Measurements from ENCODE around the gene PCED1A.
"Not testable (repeated sequence)": the region's sequence is repeated elsewhere in the genome, so short reads cannot be mapped to it uniquely, and the experiment has no call there.

PCED1A gene

DNA sequence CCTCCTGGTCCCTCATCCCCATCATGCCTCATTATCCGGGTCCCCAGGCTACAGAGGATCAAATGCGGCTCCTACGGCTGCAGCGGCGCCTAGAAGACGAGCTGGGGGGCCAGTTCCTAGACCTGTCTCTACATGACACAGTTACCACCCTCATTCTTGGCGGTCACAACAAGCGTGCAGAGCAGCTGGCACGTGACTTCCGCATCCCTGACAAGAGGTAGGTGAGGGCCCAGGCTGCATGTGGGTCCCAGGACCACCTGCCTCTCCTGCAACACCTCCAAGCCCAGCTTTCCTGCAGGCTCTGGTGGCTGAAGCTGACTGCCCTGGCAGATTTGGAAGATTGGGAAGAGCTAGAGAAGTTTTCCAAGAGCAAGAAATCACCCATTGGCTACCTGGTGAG is 24.6 kb upstream of the PCED1A start:
- DNase-seq = no peak

DNA sequence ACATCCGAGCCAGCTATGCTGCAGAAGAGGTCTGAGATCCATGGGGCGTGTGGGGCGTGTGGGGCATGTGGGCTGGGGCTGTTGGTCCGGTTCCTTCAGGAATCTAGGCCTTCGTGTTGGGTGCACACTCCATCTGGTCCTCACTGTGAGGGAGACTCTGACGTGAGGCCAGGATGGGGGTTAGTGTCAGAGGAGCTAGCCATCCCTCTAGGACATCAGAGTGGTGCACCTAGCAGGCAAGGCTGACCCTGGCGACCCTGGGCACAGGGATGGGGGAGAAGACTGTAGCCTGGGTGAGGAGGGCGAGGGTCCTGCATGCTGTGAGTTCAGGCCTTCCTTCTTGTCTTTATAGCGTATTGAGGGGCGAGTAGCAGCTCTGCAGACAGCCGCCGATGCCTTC is 24.2 kb upstream of the PCED1A start:
- no peak for DNase-seq

DNA sequence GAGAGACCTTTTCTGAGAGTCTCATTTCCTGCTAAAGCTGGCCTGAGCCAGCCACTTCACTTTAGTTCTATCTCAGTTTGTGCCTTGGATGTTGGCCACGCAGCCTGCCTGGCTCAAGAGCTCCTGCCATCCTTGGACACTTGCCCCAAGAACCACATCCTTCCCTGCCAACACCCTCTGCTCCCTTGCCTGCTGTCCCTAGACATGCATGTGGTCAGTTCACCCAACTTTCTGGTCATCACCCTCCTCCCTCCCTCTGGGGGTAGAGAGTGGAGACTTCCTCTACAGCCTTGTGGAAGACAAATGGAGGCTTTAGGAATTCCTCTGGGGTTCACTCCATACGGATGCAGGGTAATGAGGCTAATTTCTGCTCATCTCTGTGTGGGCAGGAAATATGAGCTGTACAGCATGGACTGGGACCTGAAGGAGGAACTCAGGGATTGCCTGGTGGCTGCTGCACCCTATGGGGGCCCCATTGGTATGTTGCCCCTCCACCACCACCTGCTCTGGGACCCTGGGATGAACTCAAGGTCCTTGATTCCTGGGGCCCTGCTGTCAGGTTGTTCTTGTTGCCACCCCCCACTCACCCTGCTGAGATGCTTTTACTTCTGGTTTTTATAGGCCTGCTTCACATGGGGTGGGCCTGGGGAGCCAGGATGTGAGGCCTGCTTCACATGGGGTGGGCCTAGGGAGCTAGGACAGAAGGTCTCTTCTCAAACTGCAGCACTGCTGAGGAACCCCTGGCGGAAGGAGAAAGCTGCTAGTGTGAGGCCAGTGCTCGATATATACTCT is 19.1 kb upstream of the PCED1A start:
- no peak for DNase-seq

DNA sequence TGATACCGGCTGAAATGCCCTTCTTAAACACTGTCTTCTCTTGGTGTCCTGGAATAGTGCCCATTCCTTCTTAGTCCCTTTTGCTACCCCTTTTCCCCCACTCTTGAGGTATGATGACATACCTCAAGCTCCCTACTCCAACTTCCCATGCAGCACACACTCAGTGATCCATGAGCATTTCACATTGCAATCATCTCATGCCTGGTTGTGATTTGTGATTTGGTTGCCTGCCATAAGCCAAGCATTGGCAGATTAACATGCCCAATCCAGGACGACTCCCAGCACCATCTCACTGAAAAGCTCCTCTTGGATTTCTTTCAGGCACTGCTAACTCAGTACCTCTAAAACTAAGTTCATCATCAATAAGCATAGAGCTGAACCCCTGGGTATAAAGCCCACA is 18.1 kb upstream of the PCED1A start:
- no peak for DNase-seq

DNA sequence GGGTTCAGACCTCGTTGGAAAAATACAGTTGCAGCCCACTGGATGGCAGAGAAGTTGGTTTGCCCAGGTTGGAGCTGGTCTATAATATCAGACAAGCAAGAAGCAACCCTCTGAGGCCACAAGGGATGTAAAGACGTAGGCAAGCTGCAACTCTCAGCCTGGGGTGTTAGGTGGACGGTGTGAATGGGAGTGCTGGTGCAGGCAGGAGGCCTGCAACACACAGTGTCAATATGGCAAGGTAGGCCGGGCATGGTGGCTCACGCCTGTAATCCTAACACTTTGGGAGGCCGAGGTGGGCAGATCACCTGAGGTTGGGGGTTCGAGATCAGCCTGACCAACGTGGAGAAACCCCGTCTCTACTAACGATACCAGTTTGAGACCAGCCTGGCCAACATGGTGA is 10.6 kb upstream of the PCED1A start:
- no peak for DNase-seq

DNA sequence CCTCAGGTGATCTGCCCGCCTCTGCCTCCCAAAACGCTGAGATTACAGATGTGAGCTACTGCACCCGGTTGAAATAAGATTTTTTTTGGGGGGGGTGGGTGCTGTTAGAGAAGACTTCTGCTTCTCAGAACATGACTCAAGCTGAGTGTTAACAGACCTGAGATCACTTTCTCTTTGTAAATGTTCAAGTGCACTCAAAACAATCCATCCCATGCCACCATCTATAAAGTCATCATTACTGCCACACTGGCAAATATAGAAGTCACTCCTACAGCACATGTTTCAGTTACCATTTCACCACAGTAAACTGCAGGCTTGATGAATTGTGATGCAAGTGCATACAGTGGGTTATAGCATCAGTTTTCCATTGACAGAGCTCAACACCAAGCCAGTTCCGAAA is 9.1 kb upstream of the PCED1A start:
- no peak for DNase-seq

DNA sequence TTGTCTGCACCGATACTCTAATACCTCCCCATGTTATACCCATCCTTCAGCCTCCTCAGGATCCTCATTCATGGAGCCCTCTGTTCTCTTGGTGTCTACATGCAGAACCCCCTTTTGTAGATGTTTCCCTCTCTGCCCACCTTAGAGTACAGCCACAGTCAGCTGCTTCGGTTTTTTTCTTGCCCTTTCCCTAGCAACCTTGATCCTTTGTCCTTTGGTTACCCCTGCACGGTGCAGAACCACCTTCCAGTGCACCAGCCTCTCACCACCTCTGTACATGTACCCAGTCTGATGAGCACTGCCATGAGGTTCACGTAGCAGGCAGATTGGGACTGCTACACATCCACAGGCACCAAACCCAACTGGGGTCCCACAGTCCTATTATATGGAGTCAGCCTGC is 7.3 kb upstream of the PCED1A start:
- DNase-seq = no peak

DNA sequence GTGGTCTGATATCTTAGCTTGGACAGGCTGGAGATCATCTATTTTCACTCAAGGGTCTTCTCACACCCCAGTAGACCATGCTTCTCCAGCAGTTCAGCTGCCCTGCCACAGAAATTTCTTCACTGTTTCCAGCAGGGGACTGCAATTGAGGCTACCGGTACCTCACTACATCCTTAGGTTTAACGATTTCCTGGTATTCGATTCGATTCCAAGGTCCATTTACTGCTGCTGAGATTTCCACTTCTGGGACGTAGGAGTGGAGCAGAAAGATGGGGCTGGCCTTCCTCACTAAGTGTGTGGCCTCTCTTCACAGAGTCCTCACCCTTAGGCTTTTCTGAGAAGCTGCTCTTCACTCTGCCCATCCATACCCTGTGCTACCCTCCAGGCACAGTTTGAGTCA is 6.2 kb upstream of the PCED1A start:
- no peak for DNase-seq

DNA sequence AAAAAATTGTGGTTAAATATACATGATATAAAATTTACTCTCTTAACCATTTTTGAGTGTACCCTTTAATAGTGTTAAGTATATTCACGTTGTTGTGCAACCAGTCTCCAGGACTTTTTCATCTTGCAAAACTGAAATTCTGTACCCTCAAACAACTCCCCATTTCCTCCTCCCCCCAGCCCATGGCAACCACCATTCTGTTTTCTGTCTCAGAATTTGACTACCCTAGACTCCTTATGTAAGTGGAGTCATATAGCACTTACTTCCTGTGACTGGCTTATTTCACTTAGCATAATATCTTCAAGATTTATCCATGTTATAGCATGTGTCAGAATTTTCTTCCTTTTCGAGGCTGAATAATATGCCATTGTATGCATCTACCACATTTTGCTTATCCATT is 5.2 kb upstream of the PCED1A start:
- DNase-seq = no peak

DNA sequence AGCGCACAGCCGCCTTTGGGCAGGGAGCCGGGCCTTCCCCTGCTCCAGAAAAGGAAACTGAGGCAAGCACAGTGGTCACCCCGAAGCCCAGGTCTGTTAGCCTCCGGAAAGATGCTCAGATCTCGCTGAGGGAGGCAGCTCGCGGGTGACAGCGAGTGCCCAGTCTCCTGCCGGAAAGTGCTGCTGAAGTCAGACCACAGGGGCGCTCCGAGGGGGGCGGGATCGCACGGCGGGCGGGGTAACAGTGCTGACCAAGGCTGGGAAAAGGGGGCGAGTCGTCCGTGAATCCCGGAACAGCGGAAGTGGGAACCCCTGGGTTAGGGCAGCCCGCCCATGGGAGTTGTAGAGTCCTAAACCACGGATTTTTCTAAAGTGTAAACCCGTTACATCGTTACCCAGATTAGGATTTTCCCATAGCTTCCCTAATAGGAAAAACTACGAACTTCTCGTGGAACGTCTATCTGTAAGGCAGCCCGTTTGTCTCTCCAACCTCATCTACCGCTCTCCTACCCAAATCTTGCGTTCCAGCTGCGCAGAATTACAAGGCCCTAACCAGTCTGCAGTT is 594 bp upstream of the PCED1A start:
- no peak for DNase-seq

DNA sequence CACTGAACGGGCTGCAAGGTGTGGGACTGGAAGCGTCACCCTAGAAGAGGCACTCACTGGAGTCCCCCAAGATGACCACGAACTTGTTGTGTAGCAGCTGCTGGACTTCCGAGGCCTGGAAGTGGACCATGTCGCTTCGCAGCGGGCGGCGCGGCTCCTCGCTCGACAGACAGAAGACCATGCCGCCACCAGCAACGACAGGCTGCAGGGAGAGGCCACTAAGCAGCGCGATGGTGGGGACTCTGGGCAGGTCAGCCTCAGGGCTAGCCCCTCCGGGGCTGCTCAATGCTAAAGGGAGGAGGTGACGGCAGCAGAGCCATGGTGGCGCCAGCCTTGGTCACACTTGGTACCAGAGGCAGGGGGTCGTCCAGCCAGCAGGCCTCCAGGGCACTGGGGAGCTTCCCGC is 720 bp downstream of the PCED1A start:
- no peak for DNase-seq

DNA sequence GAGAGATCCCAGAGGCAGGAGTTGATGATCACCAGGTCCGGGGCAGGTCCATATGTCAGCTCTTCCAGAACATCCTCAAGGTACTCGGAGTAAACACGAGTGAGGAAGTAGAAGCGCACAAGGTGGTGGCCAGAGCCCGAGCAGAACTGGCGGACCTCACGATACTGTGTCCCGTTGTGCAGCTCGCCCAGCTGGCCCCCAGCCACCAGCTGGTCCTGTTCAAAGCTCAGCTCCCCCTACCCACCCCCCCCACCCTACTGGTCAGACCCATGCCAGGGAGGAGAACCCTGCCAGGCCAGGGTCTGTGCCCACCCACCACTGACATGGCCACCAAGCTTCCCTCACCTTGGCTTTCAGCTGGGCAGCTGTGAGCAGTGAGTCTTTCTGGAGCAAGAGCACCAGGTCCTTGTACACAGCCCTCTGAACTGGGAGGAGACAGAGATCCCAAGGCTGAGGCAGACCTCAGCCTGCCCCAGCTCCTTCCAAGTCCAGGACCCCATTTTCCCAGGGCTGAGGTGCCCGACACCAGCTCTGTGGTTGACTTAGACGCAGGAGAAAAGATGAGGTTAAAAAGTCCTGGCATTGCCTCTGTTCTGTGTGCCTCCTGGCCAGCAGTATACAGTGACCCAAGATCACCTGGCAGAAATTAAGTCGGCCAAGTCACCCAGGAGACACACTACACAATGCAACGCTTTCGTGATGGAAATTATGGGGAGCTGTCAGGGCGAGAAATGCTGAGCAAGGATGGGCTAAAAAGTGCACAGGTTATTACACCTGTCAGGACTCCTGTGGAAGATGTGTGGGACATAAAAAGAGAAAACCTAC is 1.4 kb downstream of the PCED1A start:
- DNase-seq = no peak

DNA sequence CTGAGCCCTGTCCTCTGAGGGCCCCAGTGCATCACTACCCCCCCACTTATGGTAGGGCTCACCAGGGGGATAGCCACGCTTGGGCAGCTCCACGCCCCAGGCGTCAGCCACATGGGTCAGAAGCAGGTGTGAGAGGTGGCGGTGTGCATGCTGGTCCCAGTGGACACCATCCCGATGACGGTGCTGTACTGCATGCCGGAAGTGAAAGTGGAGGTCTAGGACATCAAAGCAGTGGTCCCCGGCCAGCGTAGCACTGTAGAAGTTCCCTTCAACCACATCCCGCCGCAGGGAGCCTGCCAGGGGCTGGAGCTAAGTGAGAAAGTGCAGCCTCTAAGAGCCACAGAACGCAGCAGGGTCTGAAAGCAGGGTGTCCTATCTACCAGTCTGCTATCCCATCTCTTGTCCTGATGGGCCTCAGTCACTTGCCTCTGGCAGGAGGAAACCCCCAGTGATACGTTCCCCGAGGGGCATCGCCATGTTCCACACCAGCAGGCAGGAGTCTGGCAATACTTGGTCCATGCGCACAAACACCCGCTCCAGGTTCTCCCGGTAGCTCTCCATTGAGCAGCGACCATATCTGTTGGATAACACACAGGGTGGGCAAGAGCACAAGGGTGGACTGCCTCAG is 2.2 kb downstream of the PCED1A start:
- DNase-seq = no peak

DNA sequence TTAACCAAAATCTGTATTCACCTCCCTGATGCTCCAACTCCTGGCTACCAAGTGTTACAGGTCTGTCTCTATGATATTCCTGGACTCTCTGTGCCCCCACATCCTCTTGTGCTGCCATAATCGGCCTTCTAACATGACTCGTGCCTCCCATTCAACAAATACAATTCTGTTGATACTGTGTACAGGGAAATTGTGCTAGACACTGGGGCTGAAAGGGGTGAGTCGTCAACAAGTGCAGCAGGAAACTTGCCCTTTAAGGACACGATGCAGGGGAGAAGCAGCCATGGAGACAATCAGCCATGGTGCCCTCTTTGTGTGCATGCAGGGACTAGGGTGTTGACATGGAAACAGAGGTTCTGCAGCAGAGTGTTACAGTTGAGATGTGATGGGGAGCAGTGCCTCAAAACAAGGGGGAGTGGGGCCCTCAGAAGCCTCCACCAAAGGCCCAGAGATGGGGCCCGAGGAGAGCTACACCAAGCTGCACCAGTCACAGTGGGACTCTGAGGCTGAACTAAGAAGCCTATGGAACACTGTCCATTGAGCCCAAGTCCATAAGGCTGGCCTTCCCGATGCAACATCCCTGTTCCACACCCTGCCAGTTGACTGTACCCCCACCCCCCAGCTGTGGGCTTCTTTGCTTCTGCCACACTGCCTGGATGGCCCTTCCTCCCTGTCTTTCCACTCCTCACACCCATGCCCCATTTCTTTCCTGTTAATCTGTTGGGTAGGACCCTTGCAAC is 3.1 kb downstream of the PCED1A start:
- DNase-seq = no peak

DNA sequence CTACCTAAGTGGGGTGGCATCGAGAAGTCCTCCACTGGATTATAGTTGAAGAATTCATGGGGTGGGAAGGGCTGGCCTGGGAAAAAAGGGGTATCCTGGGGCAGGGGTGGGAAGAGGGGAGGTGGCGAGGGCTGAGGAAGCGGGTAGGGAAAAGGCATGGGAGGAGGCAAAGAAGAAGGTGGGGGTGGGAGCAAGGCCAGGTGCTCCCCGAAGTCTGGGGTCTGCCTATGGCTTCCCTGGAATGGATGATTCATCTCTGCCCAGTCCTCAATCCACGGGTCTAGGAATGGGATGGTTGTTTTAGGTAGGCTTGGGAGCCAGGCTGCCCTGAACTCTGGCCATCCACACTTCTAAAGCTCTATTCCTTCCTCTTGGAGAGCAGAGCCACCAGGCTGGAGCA is 4.4 kb downstream of the PCED1A start:
- DNase-seq = no peak

DNA sequence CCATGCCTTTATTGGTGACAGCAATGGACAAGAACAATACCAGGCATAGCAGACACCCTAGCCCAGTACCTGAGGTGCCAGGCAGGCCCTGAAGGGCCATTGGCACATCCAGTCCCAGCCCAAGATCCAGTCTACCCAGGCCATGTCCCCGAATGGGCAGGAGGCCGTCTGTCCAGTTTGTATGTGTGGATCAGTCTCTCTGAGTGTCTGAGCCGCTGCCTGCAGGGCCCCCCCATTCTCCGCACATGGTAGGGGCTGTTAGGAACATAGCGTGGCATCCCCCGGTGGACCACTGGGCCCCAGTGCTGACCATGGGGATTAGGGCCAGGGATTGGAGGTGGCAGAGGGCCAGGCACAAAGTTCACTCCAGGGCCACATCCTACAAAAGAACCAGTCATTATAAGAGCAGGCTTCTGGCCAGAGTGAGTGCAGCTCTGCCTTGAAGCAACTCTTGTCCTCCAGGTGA is 5.1 kb downstream of the PCED1A start:
- DNase-seq = no peak

DNA sequence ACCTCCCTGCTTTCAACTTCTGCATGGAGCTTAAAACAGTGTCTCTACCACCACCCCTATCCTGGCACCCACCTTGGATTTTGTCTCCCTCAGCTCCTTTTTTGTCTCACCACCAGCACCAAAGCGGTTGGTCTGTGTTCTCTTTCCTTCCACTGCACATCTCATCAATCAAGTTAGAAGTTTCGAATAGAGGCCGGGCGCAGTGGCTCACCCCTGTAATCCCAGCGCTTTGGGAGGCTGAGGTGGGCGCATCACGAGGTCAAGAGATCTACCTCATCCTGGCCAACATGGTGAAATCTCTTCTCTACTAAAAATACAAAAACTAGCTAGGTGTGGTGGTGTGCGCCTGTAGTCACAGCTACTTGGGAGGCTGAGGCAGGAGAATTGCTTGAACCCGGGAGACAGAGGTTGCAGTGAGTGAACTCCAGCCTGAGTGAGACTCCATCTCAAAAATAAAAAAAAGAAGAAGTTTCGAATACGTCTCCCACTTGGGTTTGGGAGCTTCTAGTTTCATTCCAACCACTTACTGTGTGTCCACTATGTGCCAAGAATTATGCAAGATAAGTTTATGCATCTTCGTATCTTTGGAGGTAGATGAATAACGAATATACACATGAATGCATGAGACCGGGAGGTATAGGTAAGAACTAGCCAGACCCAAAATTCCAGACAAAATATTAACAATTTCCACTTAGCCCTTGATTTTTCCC is 5.9 kb downstream of the PCED1A start:
- no peak for DNase-seq

DNA sequence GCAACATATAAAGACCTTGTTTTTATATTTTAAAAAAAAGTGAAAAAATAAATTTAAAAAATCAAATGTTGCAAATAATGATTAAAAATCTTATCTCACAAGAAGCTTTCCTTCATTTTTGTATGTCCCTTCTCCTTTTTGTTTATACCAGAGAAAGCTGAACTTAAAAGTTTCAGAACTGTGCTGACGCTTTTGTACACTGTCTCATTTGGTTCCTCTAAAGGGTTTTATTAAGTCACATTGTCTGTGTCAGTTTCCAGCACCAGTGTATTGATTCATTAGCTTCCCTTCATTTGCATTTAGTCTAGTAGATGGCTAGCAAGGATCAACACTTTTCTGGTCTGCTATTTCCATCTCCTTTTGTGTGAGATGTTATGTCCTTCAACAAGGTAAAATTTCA is 6.7 kb downstream of the PCED1A start:
- DNase-seq = no peak

DNA sequence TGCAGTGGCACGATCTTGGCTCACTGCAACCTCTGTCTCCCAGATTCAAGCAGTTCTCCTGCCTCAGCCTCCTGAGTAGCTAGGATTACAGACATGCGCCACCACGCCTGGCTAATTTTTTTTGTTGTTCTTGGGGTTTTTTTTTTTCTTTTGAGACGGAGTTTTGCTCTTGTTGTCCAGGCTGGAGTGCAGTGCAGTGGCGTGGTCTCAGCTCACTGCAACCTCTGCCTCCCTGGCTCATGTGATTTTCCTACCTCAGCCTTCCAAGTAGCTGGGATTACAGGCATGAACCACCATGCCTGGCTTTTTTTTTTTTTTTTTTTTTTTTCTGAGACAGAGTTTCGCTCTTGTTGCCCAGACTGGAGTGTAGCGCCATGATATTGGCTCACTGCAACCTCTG is 9.2 kb downstream of the PCED1A start:
- DNase-seq = not testable (repeated sequence)

DNA sequence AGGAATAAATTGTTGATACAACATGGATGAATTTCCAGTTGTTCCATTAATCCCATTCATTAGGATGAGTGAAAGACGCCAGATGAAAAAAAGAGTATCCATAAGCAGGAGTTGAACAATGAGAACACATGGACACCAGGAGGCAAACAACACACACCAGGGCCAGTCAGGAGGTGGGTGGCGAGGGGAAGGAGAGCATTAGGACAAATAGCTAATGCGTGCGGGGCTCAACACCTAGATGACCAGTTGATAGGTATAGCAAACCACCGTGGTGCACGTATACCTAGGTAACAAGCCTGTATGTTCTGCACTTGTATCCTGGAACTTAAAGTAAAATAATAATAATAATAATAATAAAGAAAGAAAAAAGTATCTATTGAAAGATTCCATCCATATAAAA is 11.1 kb downstream of the PCED1A start:
- no peak for DNase-seq

DNA sequence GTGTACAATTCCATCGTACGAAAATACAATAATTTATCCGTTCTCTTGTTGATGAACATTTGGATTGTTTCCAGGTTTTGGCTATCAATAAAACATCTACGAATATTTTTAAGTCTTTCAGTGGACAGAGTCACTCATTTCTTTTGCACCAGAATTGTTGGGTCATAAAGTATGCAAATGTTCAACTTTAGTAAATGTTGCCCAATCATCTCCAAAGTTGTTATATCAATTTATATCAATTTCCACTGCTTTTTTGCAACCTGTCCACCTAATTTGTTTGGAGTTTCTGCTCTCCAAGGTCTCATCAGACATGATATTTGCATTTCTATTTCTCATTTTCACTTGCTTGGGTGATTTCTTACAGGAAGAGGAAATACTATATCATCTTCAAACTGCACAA is 13.8 kb downstream of the PCED1A start:
- no peak for DNase-seq

DNA sequence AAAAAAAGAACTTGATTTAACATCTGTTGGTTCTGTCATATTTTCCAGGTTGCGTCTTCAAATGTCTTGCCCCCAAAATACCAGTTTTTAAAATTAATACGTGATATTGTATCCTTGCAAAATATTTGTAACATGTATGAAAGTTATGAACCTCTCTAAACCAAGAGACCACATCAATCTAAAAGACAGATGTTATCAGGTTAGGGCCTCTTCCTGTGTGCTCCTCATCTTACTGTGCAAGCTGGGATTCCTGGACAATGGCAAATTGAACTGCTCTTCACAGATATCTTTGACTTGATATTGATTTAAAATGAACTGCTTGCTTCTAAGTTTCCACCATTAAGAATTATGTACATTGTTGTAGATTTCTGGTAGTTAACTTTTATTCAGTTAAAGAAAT is 14.7 kb downstream of the PCED1A start:
- DNase-seq = no peak
